Measurements from ENCODE around the gene AP4E1. TPM values are rescaled to one million over a fixed set of nuclear protein-coding genes. Genes with fewer than 3 reads are reported as not detected.

The AP4E1 gene
- total RNA-seq, 8 experiments from 2014 or later: 4.2 to 16.0 (median 8.9) TPM

DNA sequence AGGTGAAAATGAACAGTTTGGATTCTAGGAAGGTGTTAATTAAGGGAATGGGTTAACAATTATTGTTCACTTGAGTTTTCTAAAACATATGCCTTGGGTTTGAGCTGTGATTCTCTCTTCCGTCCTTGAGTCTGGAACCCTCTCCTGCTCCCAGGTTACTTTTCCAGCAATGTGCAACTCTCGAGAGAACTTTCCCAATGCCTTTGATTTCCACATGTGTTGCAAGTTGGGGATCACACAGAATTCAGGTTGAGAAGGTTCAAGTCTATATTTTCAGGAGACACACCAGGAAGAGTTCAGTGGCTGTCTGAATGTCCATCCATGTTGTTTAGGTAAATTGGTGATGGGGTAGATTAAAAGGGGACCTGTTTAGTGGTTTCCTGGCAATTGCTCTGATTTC, 137.5 kb downstream of the AP4E1 start:
- Histone ChIP-seq H3K4me3 (no peak overlapping the region), H3K27ac (no peak overlapping the region), H3K4me1 (replicated peaks in 1 of 2) (peaks cover 6 to 25% of the 10 kb centered on the region in 2 donors)
- ATAC-seq (replicated peaks in 6 of 8): no peak
- in situ Hi-C loops (cut with MboI; ENCODE audit: low pct_unique_long_range_greater_than_20kb in 2 of 9, low sequenced_read_pairs in 9 of 9, unreplicated experiment in 9 of 9): no loop called here
- WGBS, 10 experiments: 80 to 100% (median 96%) methylated on average over 1 to 2 of the region's 2 CpGs; no CpG with 5 or more reads in 5 of the 10 experiments

DNA sequence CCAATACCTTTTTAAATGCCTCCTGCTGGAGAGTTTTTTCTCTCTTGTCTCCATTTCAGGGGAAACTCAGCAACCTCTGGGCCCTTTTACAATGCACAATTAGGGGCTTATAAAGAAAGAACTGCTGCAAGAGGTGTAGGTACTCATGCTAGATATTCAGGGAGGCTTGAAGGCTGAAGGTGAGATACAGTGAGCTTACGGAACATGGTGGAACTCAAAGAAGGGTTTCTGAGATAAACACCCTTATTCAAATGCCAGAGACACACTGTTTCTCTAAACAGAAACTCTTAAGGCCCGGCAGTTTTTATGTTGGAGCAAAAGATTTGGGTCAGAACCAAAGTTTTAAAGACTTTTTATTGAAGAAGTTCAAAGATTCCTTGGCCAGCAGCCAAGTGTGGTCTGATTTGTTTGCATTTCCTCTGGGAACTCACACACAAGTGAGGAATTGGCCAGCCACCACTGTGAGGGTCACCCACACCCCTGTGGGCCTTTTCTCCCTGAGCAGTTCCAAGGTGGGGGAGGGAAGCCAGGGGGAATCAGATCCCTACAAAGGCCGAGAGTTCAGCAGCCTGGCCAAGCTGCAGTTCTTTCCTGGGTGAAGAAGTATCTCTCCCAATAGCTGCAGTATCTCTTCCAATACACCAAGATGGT, 138.4 kb downstream of the AP4E1 start:
- peaks cover 6 to 25% of the 10 kb centered on the region in 2 donors for H3K4me1 ChIP-seq (replicated peaks in 1 of 2)
- WGBS, 10 experiments: 0 to 100% (median 74%) methylated on average over 1 to 3 of the region's 3 CpGs; no CpG with 5 or more reads in 2 of the 10 experiments
- H3K4me3 ChIP-seq: no peak overlapping the region
- in situ Hi-C loops (cut with MboI; ENCODE audit: low pct_unique_long_range_greater_than_20kb in 2 of 9, low sequenced_read_pairs in 9 of 9, unreplicated experiment in 9 of 9): no loop called here
- ATAC-seq (replicated peaks in 6 of 8): peak in 1 of 8 experiments; percentile 75
- no peak overlapping the region for H3K27ac ChIP-seq

DNA sequence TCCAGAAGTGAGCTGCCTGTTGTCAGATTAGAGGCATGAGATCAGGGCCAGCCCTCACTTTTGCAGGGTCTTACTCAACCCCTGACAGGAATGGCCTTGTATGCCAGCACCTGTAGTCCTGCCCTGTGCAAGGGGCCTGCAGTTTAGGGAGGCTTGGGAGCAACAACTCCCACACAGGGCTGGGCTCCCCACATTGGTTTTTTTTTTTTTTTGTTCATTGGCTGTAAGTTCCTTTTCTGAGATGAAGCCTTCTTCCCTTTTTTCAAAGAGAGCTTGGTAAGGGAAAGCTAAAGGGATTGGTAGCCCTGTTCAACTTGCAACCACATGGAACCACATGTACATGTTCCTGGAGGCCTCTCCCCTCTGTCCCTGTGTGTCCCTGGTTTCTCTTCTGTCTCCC, 139.8 kb downstream of the AP4E1 start:
- H3K27ac ChIP-seq: no peak overlapping the region
- in situ Hi-C loops (cut with MboI; ENCODE audit: low pct_unique_long_range_greater_than_20kb in 2 of 9, low sequenced_read_pairs in 9 of 9, unreplicated experiment in 9 of 9): no loop called here
- no peak overlapping the region for H3K4me3 ChIP-seq
- peaks cover 6 to 25% of the 10 kb centered on the region in 2 donors for H3K4me1 ChIP-seq (replicated peaks in 1 of 2)
- no peak for ATAC-seq (replicated peaks in 6 of 8)

DNA sequence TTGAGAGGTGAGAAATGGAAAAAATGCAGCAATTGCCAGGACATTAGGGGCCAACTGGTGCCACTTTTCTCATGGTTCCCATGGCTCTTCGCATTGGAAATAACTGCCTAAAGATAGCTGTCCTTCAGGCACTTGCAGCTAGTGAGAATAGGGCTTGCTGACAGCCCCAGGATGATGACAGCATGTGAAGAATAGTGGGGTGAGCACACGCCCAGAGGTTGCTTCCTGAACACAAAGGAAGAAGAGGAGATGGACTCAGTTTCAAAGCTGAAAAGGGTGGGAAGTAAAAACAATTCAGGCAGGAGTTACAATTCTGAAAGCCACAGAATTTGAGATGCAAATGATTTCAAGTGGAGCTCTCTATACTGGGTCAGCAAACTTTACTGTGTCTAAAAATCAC, 140.6 kb downstream of the AP4E1 start:
- in situ Hi-C loops (cut with MboI; ENCODE audit: low pct_unique_long_range_greater_than_20kb in 2 of 9, low sequenced_read_pairs in 9 of 9, unreplicated experiment in 9 of 9): no loop called here

DNA sequence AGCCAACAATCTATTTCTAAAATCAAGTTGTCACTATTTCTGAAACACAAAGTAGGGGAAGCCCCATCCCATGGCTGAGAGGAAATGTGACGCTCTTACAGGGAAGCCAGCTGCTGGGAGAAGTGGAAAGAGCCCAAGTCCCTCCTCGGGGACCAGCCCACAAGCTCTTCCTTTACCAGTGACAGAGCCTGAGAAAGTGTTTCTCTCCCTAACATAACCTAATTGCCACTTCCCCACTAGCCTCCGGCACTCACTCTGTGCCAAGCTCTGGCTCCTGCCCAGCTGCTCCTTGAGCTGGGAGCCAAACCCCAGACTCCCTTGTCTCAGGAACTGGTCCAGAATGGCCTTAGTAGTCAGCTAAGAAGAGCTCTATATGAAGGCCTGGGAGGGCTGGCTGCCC, 143.3 kb downstream of the AP4E1 start:
- in situ Hi-C loops (cut with MboI; ENCODE audit: low pct_unique_long_range_greater_than_20kb in 2 of 9, low sequenced_read_pairs in 9 of 9, unreplicated experiment in 9 of 9): no loop called here
- WGBS, 10 experiments: 43 to 100% (median 80%) methylated on average over 1 to 3 of the region's 3 CpGs; no CpG with 5 or more reads in 2 of the 10 experiments

More for the DNA sequence above, 140.6 kb downstream of the AP4E1 start:
- 14 to 100% (median 54%) methylated on average over 1 to 2 of the region's 2 CpGs; no CpG with 5 or more reads in 2 of the 10 experiments for WGBS, 10 experiments
- H3K4me1 ChIP-seq (replicated peaks in 1 of 2): peaks cover 6 to 25% of the 10 kb centered on the region in 2 donors
- H3K27ac ChIP-seq: no peak overlapping the region
- ATAC-seq (replicated peaks in 6 of 8): peak in 6 of 8 experiments; percentile 65 to 86 (median 80)
- H3K4me3 ChIP-seq: no peak overlapping the region

DNA sequence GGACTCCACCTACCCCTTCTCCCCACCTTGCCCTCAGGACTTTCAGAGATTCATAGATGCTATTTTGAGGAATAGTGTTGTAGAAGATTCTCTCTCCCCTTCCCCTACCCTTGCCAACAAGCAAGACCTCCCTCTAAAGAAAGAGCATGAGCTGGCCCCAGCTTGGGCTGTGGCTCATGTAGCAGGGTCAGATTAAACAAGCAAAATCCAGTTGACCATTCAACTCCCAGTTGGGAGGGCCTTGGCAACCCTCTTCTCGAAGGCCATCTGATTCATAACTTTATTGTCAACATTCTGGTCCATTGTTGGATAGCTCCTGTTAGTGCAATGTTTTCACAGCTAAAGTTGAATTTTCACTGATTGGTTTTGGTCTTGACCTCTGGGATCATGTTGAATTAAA, 145.1 kb downstream of the AP4E1 start:
- 83 to 100% (median 100%) methylated on average over 1 of the region's 1 CpG; no CpG with 5 or more reads in 6 of the 10 experiments for WGBS, 10 experiments
- in situ Hi-C loops (cut with MboI; ENCODE audit: low pct_unique_long_range_greater_than_20kb in 2 of 9, low sequenced_read_pairs in 9 of 9, unreplicated experiment in 9 of 9): no loop called here

More for the DNA sequence above, 143.3 kb downstream of the AP4E1 start:
- no peak overlapping the region for H3K27ac ChIP-seq
- H3K4me3 ChIP-seq: no peak overlapping the region
- ATAC-seq (replicated peaks in 6 of 8): peak in 2 of 8 experiments; percentile 18 to 25
- H3K4me1 ChIP-seq (replicated peaks in 1 of 2): peaks cover 6 to 25% of the 10 kb centered on the region in 2 donors

DNA sequence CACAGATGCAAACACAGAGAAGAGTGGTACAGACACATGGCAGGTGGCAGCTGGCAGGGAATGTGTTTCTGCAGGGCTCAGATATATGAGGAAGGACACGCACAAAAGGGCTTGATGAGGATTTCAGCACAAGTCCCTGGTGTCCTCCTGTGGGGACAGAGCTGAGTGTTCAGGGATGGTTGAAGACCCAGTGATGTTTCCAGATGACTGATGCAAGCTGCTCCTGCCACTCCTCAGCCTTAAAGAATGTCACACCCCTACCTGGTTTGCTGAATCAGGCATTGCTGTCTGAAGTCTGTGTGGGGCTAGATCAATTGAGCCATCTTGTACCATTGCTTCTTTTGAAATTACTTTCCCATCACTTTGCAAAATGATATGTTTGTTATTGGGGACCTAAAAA, 146.1 kb downstream of the AP4E1 start:
- in situ Hi-C loops (cut with MboI; ENCODE audit: low pct_unique_long_range_greater_than_20kb in 2 of 9, low sequenced_read_pairs in 9 of 9, unreplicated experiment in 9 of 9): no loop called here
- Histone ChIP-seq H3K4me3 (no peak overlapping the region), H3K4me1 (replicated peaks in 1 of 2) (peaks cover 3 to 4% of the 10 kb centered on the region in 2 donors), H3K27ac (no peak overlapping the region)
- 83 to 100% (median 100%) methylated on average over 1 of the region's 1 CpG; no CpG with 5 or more reads in 7 of the 10 experiments for WGBS, 10 experiments
- ATAC-seq (replicated peaks in 6 of 8): no peak

More for the DNA sequence above, 145.1 kb downstream of the AP4E1 start:
- no peak overlapping the region for H3K27ac ChIP-seq
- peaks cover 6 to 11% of the 10 kb centered on the region in 2 donors for H3K4me1 ChIP-seq (replicated peaks in 1 of 2)
- no peak overlapping the region for H3K4me3 ChIP-seq
- no peak for ATAC-seq (replicated peaks in 6 of 8)

Other genes starting within 250 kb of the AP4E1 start
- 10 to 100 TPM; 12.2 to 63.8 (median 24.2) TPM for gene TRPM7, start 221.9 kb upstream of the AP4E1 start, total RNA-seq
- 10 to 100 TPM in 7 of 8 experiments, 1 to 10 TPM in 1; 8.1 to 64.5 (median 23.2) TPM for gene SPPL2A, start 143.0 kb upstream of the AP4E1 start, total RNA-seq
- gene TNFAIP8L3, start 186.2 kb downstream of the AP4E1 start, total RNA-seq: 1 to 10 TPM in 7 of 8 experiments, under 1 TPM in 1; 0.75 to 6.9 (median 2.0) TPM

All from motor neuron (in vitro differentiated cells).